RCC 7860 (cell line): ENCODE results near the gene MYH7B.

ENCODE experiments used
- DNase-seq: peaks from one replicate; pipeline ENCODE4 v3.0.0-alpha.2; 2015; ENCODE audit warnings: low spot score
- FAIRE-seq: peaks from 2 replicates; lab custom pipeline; 2012; peaks lifted over from hg19 to GRCh38; lab: Jason Lieb, UNC

The MYH7B gene

DNA sequence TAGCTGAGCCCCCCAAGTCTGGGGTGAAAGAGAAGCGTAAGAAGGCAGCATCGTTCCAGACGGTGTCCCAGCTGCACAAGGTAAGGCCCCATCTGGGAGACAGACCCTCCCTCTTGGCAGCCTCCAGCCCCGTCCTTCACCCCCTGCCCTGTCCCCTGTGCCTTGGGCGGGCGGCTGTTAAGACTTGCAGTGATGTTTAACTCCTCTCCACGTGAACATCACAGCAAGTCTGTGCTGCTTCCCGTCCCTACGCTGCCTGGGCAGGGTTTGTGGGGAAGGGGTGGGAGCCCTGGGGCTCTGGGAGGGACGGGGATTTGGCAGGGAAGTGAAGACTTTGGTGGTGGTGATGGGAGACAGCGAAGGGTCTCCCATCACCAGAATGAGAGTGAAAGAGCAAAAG lies 34.6 kb downstream of the MYH7B start:
- no peak for FAIRE-seq

DNA sequence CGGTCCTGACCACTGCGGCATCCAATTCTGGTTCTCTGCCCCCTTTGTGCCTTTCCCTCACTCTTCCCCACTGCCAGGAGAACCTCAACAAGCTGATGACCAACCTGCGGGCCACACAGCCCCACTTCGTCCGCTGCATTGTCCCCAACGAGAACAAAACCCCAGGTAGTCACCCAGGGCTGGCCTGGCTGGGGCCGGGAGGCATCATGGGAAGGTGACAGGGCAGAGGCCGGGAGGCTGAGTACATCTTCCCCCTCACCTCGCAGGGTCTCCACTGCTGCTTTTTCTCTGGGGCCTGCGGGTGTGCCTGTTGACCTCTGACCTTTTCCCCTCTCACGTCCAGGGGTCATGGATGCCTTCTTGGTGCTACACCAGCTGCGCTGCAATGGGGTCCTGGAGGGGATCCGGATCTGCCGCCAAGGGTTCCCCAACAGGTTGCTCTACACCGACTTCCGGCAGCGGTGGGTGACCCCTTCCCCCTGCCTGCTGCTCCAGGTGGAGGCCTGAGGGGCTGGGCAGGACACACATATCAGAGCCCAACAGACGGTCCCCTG lies 35.1 kb downstream of the MYH7B start:
- DNase-seq (no peak), FAIRE-seq (no peak)

More for the DNA sequence above, 34.6 kb downstream of the MYH7B start:
- no peak for DNase-seq

DNA sequence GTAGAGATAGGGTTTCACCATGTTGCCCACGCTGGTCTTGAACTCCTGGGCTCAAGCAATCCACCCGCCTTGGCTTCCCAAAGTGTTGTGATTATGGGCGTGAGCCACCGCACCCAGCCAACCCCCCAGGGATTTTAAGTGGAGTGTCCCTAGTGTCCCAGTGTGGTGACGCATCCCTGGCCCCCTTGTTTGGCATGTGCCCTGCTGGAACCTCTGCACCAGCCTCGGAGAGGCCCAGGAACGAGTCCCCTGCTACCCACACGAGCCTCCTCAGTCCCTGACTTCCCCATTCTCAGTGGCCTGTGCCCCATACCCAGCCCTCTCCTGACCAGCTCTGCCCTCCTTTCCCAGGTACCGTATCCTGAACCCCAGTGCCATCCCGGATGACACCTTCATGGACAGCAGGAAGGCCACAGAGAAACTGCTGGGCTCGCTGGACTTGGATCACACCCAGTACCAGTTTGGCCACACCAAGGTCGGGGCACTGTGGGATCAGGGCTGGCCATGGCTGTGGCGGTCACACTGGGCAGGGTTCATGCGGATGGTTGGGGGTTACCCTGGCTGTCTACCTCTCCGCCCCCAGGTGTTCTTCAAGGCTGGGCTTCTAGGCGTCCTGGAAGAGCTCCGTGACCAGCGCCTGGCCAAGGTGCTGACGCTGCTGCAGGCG lies 37.2 kb downstream of the MYH7B start:
- no peak for DNase-seq
- no peak for FAIRE-seq

DNA sequence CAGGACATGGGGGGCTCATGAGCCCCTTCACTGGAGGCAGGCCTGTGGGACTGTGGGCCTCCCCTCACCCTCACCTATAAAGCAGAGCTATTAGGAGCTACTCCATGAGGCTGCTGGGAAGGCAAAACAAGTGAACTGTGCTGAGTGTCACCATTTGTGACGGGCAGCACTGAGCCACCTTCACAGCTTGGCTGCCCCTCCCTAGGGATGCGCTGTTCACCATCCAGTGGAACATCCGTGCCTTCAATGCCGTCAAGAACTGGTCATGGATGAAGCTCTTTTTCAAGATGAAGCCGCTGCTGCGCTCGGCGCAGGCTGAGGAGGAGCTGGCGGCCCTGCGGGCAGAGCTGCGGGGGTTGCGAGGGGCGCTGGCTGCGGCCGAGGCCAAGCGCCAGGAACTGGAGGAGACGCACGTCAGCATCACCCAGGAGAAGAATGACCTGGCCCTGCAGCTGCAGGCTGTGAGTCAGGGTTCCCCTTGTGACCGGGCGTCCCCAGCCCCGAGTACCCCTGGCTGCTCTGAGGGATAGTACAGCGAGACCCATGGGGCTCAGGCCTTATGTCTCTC lies 38.4 kb downstream of the MYH7B start:
- FAIRE-seq: no peak
- DNase-seq: no peak

DNA sequence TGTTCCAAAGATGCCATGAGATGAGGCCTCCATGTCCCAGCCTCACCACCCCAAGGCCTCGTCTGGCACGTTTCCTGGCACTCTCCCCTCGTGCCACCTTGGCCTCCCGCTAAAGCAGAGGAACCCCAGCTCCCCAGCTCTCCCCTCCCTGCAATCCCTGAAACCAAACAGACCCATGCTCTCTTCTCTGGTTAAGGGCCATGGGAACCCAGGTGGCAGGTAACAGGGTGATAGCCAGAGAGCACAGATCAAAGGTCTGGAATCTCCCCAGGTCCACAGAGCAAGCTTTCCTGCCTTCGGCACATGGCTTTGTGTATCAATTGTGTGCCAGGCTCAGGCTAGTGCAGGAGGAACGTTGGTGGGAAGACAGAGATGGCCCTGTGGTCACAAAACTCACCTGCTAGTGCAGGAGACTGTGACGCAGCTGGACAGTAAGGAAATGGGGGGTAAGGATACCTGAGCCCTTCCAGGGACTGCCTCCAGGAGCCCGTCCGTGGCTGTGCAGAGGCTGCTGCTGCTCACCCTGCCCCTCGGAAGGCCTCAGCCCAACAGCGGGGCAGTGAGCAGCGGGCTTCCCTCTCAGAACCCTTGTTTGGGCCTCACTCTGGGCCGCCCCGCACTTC lies 39.0 kb downstream of the MYH7B start:
- FAIRE-seq: no peak

DNA sequence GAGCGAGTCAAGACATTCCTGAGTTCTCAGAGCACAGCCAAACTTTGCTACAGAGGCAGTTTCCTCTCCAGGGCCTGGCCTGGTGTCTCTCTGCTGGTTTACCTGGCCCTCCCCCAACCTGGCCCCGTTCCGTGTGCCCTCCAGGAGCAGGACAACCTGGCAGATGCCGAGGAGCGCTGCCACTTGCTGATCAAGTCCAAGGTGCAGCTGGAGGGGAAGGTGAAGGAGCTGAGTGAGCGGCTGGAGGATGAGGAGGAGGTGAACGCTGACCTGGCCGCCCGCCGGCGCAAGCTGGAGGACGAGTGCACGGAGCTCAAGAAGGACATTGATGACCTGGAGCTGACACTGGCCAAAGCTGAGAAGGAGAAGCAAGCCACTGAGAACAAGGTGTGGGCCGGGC lies 39.5 kb downstream of the MYH7B start:
- no peak for DNase-seq
- FAIRE-seq: no peak

More for the DNA sequence above, 39.0 kb downstream of the MYH7B start:
- no peak for DNase-seq

DNA sequence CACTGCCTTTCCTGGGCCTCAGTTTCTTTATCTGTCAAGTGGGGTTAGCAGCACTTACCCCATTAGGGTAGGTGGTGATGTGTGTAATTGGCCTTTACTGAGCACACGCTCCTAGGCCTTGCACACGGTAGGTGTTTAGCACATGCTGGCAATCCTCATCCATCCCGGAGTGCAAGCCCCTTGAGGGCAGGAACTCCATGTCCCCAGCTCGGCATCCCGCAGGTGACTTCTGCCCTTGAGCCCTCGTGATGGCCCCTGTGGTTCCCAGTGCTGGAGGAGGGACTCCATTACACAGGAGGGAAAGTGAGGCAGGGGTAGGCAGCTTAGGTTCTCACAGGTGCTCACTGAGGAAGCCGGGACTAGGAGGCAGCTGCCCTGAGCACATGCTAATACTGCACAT lies 40.0 kb downstream of the MYH7B start:
- FAIRE-seq: no peak

DNA sequence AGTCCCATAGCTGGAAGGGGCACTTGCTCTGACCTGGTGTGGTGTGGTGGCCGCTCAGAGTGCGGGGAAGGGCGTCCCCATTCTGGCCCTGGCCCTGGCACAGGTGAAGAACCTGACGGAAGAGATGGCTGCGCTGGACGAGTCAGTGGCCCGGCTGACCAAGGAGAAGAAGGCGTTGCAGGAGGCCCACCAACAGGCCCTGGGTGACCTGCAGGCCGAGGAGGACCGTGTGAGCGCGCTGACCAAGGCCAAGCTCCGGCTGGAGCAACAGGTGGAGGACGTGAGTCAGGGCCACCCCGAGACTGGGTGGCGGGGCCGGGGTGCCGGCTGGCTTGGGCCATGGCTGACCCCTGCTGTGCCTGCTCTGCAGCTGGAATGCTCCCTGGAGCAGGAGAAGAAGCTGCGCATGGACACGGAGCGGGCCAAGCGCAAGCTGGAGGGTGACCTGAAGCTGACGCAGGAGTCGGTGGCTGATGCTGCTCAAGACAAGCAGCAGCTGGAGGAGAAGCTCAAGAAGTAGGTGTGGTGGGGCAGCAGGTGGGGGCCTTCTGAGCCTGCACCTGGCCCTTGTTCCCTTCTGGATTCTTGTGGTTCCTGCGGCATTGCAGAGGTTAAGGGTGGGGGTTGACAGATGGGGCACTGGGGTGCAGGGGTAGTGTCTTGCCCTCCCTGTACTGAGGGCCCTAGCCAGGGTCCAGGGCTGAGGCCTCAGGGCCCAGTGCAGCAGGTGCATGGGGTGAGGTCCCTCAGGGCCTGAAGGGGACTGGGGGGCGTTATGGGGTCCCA lies 40.8 kb downstream of the MYH7B start:
- FAIRE-seq (no peak), DNase-seq (no peak)

More for the DNA sequence above, 40.0 kb downstream of the MYH7B start:
- no peak for DNase-seq

DNA sequence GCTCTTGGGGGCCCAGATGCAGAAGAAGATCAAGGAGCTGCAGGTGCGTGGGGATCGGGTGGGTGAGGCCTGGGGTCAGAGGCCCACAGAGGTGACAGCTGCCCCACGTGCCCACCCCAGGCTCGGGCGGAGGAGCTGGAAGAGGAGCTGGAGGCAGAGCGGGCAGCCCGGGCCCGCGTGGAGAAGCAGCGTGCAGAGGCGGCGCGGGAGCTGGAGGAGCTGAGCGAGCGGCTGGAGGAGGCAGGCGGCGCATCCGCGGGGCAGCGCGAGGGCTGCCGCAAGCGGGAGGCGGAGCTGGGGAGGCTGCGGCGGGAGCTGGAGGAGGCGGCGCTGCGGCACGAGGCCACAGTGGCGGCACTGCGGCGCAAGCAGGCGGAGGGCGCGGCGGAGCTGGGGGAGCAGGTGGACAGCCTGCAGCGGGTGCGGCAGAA lies 41.5 kb downstream of the MYH7B start:
- DNase-seq: no peak
- no peak for FAIRE-seq

DNA sequence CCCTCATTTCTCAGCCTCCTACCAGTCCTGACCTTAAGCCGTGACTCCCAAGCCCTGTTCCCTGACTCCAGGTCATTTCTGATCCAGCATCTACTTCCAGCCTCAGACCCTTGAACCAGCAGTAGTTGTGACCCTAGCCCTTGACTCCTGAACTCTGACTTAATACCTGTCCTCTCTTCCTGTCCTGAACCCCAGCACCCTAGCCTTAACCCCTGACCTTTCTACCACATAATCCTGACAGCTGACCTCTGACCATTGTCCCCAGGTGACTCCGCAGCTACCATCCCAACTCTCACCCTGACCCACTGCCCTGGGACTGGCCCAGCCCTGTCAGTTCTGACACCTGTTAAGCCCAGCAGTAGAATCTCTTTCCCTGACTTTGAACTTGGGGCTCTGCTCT lies 42.1 kb downstream of the MYH7B start:
- FAIRE-seq (no peak), DNase-seq (no peak)

DNA sequence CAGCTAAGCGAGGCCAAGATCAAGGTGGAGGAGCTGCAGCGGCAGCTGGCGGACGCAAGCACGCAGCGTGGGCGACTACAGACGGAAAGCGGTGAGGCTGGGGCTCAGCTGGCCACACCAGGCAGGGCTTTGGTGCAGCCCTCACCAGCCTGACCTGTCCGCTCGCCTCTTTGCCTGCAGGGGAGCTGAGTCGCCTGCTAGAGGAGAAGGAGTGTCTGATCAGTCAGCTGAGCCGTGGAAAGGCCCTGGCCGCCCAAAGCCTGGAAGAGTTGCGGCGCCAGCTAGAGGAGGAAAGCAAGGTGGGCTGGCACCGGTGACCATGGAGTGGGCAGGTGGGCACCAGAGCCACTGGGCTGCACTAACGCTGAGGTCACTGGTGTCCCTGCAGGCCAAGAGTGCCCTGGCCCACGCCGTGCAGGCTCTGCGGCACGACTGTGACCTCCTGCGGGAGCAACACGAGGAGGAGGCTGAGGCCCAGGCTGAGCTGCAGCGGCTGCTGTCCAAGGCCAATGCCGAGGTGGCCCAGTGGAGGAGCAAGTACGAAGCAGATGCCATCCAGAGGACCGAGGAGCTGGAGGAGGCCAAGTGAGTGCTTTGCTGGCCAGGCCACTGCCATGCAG lies 42.8 kb downstream of the MYH7B start:
- DNase-seq (no peak), FAIRE-seq (no peak)

DNA sequence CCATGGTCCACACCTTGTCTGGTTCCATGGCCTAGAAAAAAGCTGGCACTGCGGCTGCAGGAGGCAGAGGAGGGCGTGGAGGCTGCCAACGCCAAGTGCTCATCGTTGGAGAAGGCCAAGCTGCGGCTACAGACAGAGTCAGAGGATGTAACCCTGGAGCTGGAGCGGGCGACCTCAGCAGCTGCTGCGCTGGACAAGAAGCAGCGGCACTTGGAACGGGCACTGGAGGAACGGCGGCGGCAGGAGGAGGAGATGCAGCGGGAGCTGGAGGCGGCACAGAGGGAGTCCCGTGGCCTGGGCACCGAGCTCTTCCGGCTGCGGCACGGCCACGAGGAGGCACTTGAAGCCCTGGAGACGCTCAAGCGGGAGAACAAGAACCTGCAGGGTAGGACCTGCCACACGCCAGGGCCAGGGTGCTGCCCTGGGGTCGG lies 43.4 kb downstream of the MYH7B start:
- FAIRE-seq: no peak
- DNase-seq: no peak

DNA sequence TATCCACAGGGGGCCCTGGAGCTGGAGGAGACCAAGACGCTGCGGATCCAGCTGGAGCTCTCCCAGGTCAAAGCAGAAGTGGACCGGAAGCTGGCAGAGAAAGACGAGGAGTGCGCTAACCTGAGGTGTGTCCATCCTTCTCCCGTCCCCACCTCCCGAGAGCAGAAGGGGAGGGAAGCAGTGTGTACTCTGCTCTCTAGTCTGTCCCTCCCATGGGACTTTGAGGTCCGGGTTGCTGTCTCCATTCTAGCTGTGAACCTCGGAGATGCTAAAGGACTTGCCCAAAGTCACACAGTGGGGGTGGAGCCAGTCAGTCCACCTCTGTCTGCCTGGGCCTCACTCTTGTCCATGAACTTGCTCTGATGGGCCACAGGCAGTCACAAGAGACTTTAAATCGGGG lies 44.1 kb downstream of the MYH7B start:
- DNase-seq: no peak
- no peak for FAIRE-seq

DNA sequence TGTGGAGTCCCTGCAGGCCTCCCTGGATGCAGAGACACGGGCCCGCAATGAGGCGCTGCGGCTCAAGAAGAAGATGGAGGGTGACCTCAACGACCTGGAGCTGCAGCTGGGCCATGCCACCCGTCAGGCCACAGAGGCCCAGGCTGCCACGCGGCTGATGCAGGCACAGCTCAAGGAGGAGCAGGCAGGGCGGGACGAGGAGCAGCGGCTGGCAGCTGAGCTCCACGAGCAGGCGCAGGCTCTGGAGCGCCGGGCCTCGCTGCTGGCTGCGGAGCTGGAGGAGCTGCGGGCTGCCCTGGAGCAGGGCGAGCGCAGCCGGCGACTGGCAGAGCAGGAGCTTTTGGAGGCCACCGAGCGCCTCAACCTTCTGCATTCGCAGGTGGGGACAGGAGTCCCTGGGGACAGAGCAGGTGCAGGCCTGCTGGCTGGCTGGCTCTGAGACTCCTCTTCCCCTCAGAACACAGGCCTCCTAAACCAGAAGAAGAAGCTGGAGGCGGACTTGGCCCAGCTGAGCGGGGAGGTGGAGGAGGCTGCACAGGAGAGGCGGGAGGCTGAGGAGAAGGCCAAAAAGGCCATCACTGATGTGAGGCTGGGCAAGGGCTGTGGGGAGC lies 44.7 kb downstream of the MYH7B start:
- no peak for FAIRE-seq
- DNase-seq: no peak

DNA sequence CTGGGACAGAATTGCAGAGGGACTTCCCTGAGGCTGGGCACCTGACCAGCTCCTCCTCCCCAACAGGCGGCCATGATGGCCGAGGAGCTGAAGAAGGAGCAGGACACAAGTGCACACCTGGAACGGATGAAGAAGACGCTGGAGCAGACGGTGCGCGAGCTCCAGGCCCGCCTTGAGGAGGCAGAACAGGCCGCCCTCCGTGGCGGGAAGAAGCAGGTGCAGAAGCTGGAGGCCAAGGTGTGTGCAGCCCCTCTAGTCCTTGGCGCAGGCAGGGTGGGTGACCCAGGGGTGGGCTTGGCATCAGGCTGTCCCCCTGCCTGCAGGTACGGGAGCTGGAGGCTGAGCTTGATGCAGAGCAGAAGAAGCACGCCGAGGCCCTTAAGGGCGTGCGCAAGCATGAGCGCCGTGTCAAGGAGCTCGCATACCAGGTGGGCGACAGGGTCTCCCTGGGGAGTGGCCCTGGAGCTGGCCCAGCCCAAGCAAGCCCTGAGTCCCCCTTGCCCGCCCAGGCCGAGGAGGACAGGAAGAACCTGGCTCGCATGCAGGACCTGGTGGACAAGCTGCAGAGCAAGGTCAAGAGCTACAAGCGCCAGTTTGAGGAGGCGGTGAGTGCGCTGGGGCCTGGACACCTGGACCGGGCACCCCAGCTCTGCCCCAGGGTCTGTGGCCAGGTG lies 45.4 kb downstream of the MYH7B start:
- FAIRE-seq: no peak

DNA sequence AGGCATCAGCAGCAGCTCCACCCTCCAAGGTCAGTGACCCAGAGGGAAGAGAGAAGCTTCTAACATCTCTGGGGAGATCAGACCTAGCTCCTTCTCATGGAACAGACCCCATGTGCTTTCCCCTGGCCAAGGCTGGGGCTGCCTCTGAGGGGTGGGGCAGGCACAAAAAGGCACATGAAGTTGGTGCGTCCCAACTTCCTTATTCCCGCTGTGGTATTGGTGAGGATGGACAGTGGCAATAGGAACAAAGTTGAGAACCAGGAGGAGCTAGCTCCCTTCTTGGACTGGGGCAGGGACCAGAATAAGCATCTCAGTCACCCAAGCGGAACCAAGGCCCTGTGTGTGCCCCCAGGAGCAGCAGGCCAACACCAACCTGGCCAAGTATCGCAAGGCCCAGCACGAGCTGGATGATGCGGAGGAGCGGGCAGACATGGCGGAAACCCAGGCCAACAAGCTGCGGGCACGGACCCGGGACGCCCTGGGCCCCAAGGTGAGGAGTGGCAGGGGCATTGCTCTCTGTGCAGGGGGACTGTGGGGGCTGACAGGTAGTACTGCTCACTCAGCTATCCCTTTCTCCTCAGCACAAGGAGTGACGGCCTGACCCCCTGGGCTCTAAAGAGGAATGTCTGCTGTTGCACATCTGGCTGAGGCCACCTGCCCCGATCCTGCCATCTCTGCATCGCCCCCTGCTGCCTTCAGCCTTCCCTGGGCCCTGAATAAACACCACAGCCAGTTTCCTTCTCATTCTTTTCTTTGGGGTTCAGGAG lies 46.1 kb downstream of the MYH7B start:
- DNase-seq (no peak), FAIRE-seq (no peak)

More for the DNA sequence above, 45.4 kb downstream of the MYH7B start:
- no peak for DNase-seq

DNA sequence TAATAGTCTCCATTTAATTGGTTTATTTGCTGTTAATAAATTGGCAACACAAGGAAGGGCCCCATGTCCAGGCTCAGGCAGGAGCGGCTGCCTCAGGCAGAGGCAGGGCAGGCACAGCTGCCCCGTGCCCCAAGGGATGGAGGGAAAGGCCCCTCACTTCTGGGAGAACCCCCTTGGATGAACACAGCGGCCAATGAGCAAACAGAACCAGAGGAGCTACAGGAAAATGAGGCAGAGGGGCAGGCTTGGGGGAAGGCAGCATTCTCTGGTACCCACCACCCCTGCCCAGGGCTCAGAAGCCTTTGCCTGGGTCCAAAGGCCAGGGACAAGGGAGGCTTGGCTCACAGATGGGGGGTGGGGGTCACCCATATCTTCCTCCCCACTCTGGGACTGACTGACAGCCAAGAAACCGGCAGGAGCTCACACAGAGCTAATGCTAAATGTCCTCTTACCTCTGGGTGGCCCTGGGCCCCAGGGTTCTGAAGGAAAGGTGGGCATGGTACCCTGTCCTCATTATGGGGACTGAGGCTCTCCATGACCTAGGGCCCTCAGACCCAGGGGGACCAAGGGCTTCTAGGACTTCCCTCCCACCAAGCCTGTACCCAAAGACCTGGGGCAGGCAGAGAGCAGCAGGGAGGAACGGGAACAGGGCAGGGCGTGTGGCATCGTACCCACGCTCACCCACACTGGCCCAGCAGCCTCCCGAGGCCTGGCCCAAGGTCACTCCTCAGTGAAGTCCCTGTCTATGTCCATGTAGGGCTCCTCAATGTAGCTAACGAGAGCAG lies 47.0 kb downstream of the MYH7B start:
- DNase-seq (no peak), FAIRE-seq (no peak)
